ENCODE measurements around the gene EPHB3. TPM values are rescaled to one million over a fixed set of nuclear protein-coding genes. Genes with fewer than 3 reads are reported as not detected.

EPHB3 gene
- total RNA-seq, 1 donor from 2014 or later: 7.8 TPM

- Histone ChIP-seq H3K9me3 (no peaks in the 10 kb centered on the region), H3K4me3 (peak overlapping the region; percentile 56), H3K27ac (peak overlapping the region; percentile 36), H3K4me1 (peaks cover 11% of the 10 kb centered on the region), H3K27me3 (peaks cover 57% of the 10 kb centered on the region), H3K36me3 (no peaks in the 10 kb centered on the region)
- DNase-seq: no peak
- intact Hi-C loops (cut with DNase I): no loop called here
- peak; percentile 65 for ATAC-seq
- TF ChIP-seq CTCF (IDR thresholded peaks at IDR 0.05): no peak
Observed at GRCh38 chr3:184524981-184525336, 36.6 kb upstream of the EPHB3 start.

DNA sequence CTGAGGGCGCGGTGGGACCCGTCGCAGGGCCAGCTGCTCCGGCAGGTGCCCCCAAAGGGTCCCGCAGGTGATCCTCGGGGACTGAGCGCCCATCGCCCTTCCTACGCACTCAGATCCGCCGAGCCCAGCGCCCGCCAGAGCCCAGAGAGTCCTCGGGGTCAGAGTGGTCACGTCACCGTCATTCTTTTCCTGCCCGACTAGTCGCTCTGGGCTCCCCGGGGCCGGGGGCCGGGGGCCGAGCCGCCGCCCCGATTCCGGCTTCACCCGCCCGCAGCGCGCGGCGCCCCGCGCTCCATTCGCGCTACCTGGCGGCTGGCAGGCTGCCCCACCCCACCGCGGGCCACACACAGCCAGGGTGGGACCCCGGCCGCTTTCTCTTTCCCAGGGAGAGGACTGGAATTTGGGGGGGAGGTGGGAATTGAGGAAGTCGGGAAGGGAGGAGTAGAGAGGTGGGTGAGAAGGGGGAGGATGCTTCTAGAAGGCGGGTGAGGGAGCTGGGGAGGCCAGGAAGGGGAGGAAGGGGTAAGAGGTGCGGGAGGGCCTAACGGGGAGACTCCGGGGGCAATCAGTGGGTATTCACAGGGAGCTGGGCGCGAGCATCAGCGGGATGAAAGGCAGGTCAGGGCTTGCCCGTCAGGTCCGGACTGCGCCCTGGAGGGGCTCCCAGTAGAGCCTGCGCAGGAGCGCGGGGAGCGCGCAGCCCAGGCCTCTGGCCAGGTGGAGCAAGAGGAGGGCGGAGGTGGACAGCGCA is 36.1 kb upstream of the EPHB3 start:
- TF ChIP-seq CTCF (IDR thresholded peaks at IDR 0.05): no peak
- Histone ChIP-seq H3K27me3 (peaks cover 57% of the 10 kb centered on the region), H3K36me3 (no peaks in the 10 kb centered on the region), H3K4me3 (peak overlapping the region; percentile 56), H3K27ac (peak overlapping the region; percentile 36), H3K9me3 (no peaks in the 10 kb centered on the region), H3K4me1 (peaks cover 11% of the 10 kb centered on the region)
- ATAC-seq: peak; percentile 66
- intact Hi-C loops (cut with DNase I): no loop called here
- no peak for DNase-seq

DNA sequence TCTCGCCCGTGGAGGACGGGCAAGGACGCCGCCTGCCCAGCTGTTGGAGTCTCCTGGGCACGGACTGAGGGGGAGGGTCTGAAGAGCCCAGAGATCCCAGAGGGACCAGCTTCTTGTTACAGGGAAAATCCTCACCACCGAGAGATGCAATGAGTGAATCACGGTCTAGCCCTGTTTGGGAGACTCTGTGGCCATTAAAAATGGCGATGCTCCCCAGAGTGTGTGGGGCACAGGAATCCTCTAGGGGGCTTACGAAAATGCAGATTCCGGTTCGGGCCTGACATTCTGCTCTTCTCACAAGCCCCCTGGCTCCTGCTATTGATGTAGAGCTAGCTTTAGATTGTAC is 35.5 kb upstream of the EPHB3 start:
- Histone ChIP-seq H3K27ac (no peak overlapping the region), H3K27me3 (peaks cover 54% of the 10 kb centered on the region), H3K4me3 (peak overlapping the region; percentile 56), H3K36me3 (no peaks in the 10 kb centered on the region), H3K4me1 (peaks cover 11% of the 10 kb centered on the region), H3K9me3 (no peaks in the 10 kb centered on the region)
- no peak for DNase-seq
- intact Hi-C loops (cut with DNase I): no loop called here
- no peak for TF ChIP-seq CTCF (IDR thresholded peaks at IDR 0.05)
- ATAC-seq: no peak

GRCh38 chr3:184531626-184532280 is 29.8 kb upstream of the EPHB3 start:
- DNase-seq (no peak), ATAC-seq (no peak)
- TF ChIP-seq CTCF (IDR thresholded peaks at IDR 0.05): no peak
- H3K4me1 ChIP-seq: no peaks in the 10 kb centered on the region
- intact Hi-C loops (cut with DNase I): no loop called here
- no peaks in the 10 kb centered on the region for H3K9me3 ChIP-seq
- no peak overlapping the region for H3K4me3 ChIP-seq
- no peaks in the 10 kb centered on the region for H3K36me3 ChIP-seq
- H3K27ac ChIP-seq: no peak overlapping the region
- peaks cover 17% of the 10 kb centered on the region for H3K27me3 ChIP-seq

DNA sequence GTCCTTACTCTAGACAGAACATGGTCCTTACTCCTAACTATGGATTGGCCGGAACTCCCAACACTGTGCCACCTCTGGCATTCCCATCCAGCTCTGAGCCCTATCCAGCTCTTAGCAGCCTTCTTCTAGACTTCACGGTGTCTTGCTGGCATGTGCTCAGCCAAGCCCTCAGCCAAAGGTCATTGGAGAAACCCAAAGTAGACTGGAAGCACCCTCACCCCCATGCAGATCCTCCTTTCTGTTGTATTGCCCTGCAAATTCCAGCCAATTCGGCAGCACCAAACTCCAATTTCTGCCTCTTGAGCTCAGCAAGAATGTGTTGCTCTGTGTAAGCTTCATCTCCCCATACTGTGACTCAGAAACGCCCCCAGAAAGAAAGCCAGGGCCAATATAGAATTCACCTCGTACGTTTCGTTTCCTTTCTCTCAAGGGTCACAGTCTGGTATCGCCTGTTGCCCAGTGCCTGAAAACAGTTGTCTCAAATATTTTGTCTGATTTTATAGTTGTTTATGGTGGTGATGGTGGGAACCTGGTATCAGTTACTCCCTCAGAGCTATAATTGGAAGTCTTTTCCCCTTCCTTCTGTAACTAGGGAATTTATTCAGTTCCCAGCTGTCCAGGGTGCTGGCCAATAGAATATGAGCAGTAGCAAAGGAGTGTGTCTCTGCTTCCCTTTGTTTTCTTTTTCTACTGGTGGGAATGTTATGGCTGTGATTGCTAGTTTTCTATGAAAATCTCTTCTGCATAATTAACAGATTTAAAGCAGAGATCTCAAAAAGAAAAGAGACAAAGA is 28.4 kb upstream of the EPHB3 start:
- no peaks in the 10 kb centered on the region for H3K9me3 ChIP-seq
- ATAC-seq: no peak
- intact Hi-C loops (cut with DNase I): no loop called here
- H3K4me3 ChIP-seq: no peak overlapping the region
- H3K36me3 ChIP-seq: no peaks in the 10 kb centered on the region
- no peak for TF ChIP-seq CTCF (IDR thresholded peaks at IDR 0.05)
- no peak for DNase-seq
- no peaks in the 10 kb centered on the region for H3K4me1 ChIP-seq
- H3K27me3 ChIP-seq: peaks cover 18% of the 10 kb centered on the region
- H3K27ac ChIP-seq: no peak overlapping the region
